Fibroblast of skin of back (primary cell): ENCODE measurements around the gene PAQR9.

Experiments used
- DNase-seq: peaks from one replicate; pipeline ENCODE4 v3.0.0-alpha.2; 2013

The PAQR9 gene

GRCh38 chr3:142950972-142951371, 12.5 kb downstream of the PAQR9 start:
- no peak for DNase-seq

- DNase-seq = peak; percentile 54
Observed at GRCh38 chr3:142947799-142948575, 15.5 kb downstream of the PAQR9 start.

GRCh38 chr3:142947352-142947751, 16.1 kb downstream of the PAQR9 start:
- DNase-seq = no peak

- no peak for DNase-seq
Observed at GRCh38 chr3:142946861-142947260, 16.6 kb downstream of the PAQR9 start.

- no peak for DNase-seq
Observed at GRCh38 chr3:142945023-142945422, 18.5 kb downstream of the PAQR9 start.

- no peak for DNase-seq
Observed at GRCh38 chr3:142944342-142944741, 19.1 kb downstream of the PAQR9 start.

GRCh38 chr3:142943870-142944269, 19.6 kb downstream of the PAQR9 start:
- no peak for DNase-seq

- DNase-seq = no peak
Observed at GRCh38 chr3:142943349-142943748, 20.1 kb downstream of the PAQR9 start.

- no peak for DNase-seq
Observed at GRCh38 chr3:142941373-142942123, 21.9 kb downstream of the PAQR9 start.

GRCh38 chr3:142940472-142940871, 23.0 kb downstream of the PAQR9 start:
- no peak for DNase-seq

GRCh38 chr3:142940000-142940399, 23.5 kb downstream of the PAQR9 start:
- DNase-seq = no peak

GRCh38 chr3:142935963-142936362, 27.5 kb downstream of the PAQR9 start:
- DNase-seq = no peak

- no peak for DNase-seq
Observed at GRCh38 chr3:142934887-142935269, 28.6 kb downstream of the PAQR9 start.

- DNase-seq = no peak
Observed at GRCh38 chr3:142934128-142934886, 29.2 kb downstream of the PAQR9 start.

- no peak for DNase-seq
Observed at GRCh38 chr3:142931222-142931621, 32.3 kb downstream of the PAQR9 start.

- no peak for DNase-seq
Observed at GRCh38 chr3:142930463-142930862, 33.0 kb downstream of the PAQR9 start.

- DNase-seq = no peak
Observed at GRCh38 chr3:142929890-142930289, 33.6 kb downstream of the PAQR9 start.

GRCh38 chr3:142929109-142929508, 34.4 kb downstream of the PAQR9 start:
- no peak for DNase-seq

- DNase-seq = no peak
Observed at GRCh38 chr3:142926368-142926944, 37.0 kb downstream of the PAQR9 start.

- DNase-seq = no peak
Observed at GRCh38 chr3:142925140-142925539, 38.3 kb downstream of the PAQR9 start.

- DNase-seq = no peak
Observed at GRCh38 chr3:142923694-142924093, 39.8 kb downstream of the PAQR9 start.

GRCh38 chr3:142916605-142917004, 46.9 kb downstream of the PAQR9 start:
- DNase-seq = no peak

- no peak for DNase-seq
Observed at GRCh38 chr3:142915636-142916035, 47.8 kb downstream of the PAQR9 start.
